Left lobe of liver (tissue), 2 donors: ENCODE data around the gene RPL21. TPM values are rescaled to one million over a fixed set of nuclear protein-coding genes. Genes with fewer than 3 reads are reported as not detected.

Source experiments
- ATAC-seq: fragments of 200-7000 bp; cut with Tn5 transposase; one replicate; pipeline ENCODE4 v1.9.1; 2020; ENCODE audit warnings: mild to moderate bottlenecking, moderate library complexity
- DNase-seq: peaks from one replicate; pipeline ENCODE4 v3.0.0-alpha.2; 2020; ENCODE audit warnings: low spot score
- total RNA-seq: library from RNA; stranded (reverse); gene quantifications from one replicate; pipeline ENCODE4 v1.2.1, GENCODE V29; 2021
- donor health status: DM: no; HTN: no; CAD: no; lungs with moderate emphysema.
- donor health status: DM: no; HTN: yes; CAD: no.

Gene RPL21
- total RNA-seq, 1 donor from 2014 or later = 362 TPM

GRCh38 chr13:27257648-27258253 is 6.4 kb downstream of the RPL21 start:
- ATAC-seq (no peak), DNase-seq (no peak)

GRCh38 chr13:27258637-27259386 is 7.5 kb downstream of the RPL21 start:
- no peak for ATAC-seq
- DNase-seq = no peak

- peak; percentile 39 for ATAC-seq
- DNase-seq = no peak
Measured at GRCh38 chr13:27259831-27260230, 8.5 kb downstream of the RPL21 start.

GRCh38 chr13:27261396-27261795 is 10.0 kb downstream of the RPL21 start:
- DNase-seq (no peak), ATAC-seq (no peak)

- DNase-seq = no peak
- no peak for ATAC-seq
Measured at GRCh38 chr13:27263438-27263837, 12.1 kb downstream of the RPL21 start.

- DNase-seq = no peak
Measured at GRCh38 chr13:27264181-27264580, 12.8 kb downstream of the RPL21 start.

GRCh38 chr13:27264648-27265047 is 13.3 kb downstream of the RPL21 start:
- ATAC-seq (no peak), DNase-seq (no peak)

More at GRCh38 chr13:27264181-27264580, 12.8 kb downstream of the RPL21 start:
- no peak for ATAC-seq

- DNase-seq (no peak), ATAC-seq (no peak)
Measured at GRCh38 chr13:27266917-27267316, 15.6 kb downstream of the RPL21 start.

GRCh38 chr13:27267596-27267995 is 16.2 kb downstream of the RPL21 start:
- DNase-seq (no peak), ATAC-seq (no peak)

GRCh38 chr13:27269114-27269665 is 17.8 kb downstream of the RPL21 start:
- no peak for ATAC-seq
- DNase-seq = no peak

- DNase-seq = peak; percentile 94
- ATAC-seq = peak; percentile 93
Measured at GRCh38 chr13:27270594-27271520, 19.5 kb downstream of the RPL21 start, which contains the start of gene RASL11A. RASL11A (plus strand) TSS chr13:27270830; CDS start chr13:27270945, 115 bp downstream.

GRCh38 chr13:27271570-27272096 is 20.3 kb downstream of the RPL21 start:
- no peak for DNase-seq
- no peak for ATAC-seq

GRCh38 chr13:27273658-27274425 is 22.5 kb downstream of the RPL21 start:
- ATAC-seq (no peak), DNase-seq (no peak)

GRCh38 chr13:27274631-27275030 is 23.3 kb downstream of the RPL21 start:
- ATAC-seq = no peak
- DNase-seq = no peak

- ATAC-seq (no peak), DNase-seq (no peak)
Measured at GRCh38 chr13:27276188-27276587, 24.8 kb downstream of the RPL21 start.

GRCh38 chr13:27279506-27279905 is 28.1 kb downstream of the RPL21 start:
- DNase-seq (no peak), ATAC-seq (no peak)

GRCh38 chr13:27280009-27280656 is 28.8 kb downstream of the RPL21 start:
- ATAC-seq = no peak
- no peak for DNase-seq

GRCh38 chr13:27280841-27281240 is 29.5 kb downstream of the RPL21 start:
- ATAC-seq = no peak

GRCh38 chr13:27281420-27281819 is 30.1 kb downstream of the RPL21 start:
- peak; percentile 71 for ATAC-seq
- no peak for DNase-seq

More at GRCh38 chr13:27280841-27281240, 29.5 kb downstream of the RPL21 start:
- DNase-seq = no peak
